Bladder microvascular endothelial cell (primary cell): ENCODE results near the gene TDRD15. TPM values are rescaled to one million over a fixed set of nuclear protein-coding genes. Genes with fewer than 3 reads are reported as not detected.

ENCODE experiments used
- total RNA-seq: library from RNA; depleted of rRNA; stranded (reverse); fragments of >200 nt; gene quantifications from 2 replicates; pipeline ENCODE4 v1.2.3, GENCODE V29; 2014

TDRD15 gene
- not detected in 2 replicates for total RNA-seq

GRCh38 chr2:21123473-21124393 lies at the start of gene TDRD15:
Gene TDRD15, plus strand, starts transcription at chr2:21123968. Its CDS starts 13,500 bp downstream, at chr2:21137468.

Other genes starting within 250 kb of the TDRD15 start
- gene APOB, start 79.9 kb upstream of the TDRD15 start, total RNA-seq, result under 0.01 and 0.57 TPM in 2 replicates